Spleen (tissue), 11 donors: ENCODE measurements around the gene RERE. TPM values are rescaled to one million over a fixed set of nuclear protein-coding genes. Genes with fewer than 3 reads are reported as not detected.

Experiments
- DNase-seq: peaks from one replicate; pipeline ENCODE4 v3.0.0-alpha.2; 2020
- H3K27ac ChIP-seq, 8 donors: fragments of 200-600 bp; sonication (generic) in 7 of 8; 1 replicate in 4 of 8; 2 replicates in 4 of 8; pipeline versions ENCODE4 v1.5.0 to v1.8.0; 2016 to 2021; ENCODE audit warnings: inconsistent platforms in 4 of 8, mild to moderate bottlenecking in 4 of 8, moderate library complexity in 1 of 8
- H3K27me3 ChIP-seq, 7 donors: fragments of 200-600 bp; sonication (generic) in 6 of 7; replicated peaks in 1 of 7; 1 replicate in 4 of 7; 2 replicates in 3 of 7; pipeline versions ENCODE4 v1.5.0 to v1.8.0; 2016 to 2021; ENCODE audit warnings: inconsistent platforms in 3 of 7, mild to moderate bottlenecking in 1 of 7
- H3K36me3 ChIP-seq, 6 donors: fragments of 200-600 bp; sonication (generic) in 5 of 6; 1 replicate in 4 of 6; 2 replicates in 2 of 6; pipeline versions ENCODE4 v1.5.0 to v1.8.0; 2016 to 2021; ENCODE audit warnings: inconsistent platforms in 2 of 6
- H3K4me1 ChIP-seq, 6 donors: fragments of 200-600 bp; sonication (generic) in 5 of 6; 1 replicate in 3 of 6; 2 replicates in 3 of 6; pipeline versions ENCODE4 v1.5.0 to v1.8.0; 2016 to 2021; ENCODE audit warnings: inconsistent platforms in 3 of 6
- H3K4me3 ChIP-seq, 8 donors: fragments of 200-600 bp; sonication (generic) in 7 of 8; 1 replicate in 4 of 8; 2 replicates in 4 of 8; pipeline versions ENCODE4 v1.5.0 to v1.8.0; 2016 to 2021; ENCODE audit warnings: inconsistent platforms in 4 of 8, mild to moderate bottlenecking in 4 of 8, moderate library complexity in 2 of 8
- H3K9me3 ChIP-seq, 8 donors: fragments of 200-600 bp; sonication (generic) in 7 of 8; 1 replicate in 4 of 8; 2 replicates in 4 of 8; pipeline versions ENCODE4 v1.5.0 to v1.8.0; 2016 to 2021; ENCODE audit warnings: inconsistent platforms in 4 of 8
- CTCF ChIP-seq, 11 experiments: fragments of 200-600 bp in 7 of 11; fragments of 450-650 bp in 4 of 11; sonication (generic) in 4 of 11; IDR thresholded peaks in 8 of 11; conservative IDR thresholded peaks in 3 of 11; 1 replicate in 7 of 11; 2 replicates in 4 of 11; pipeline versions ENCODE4 v1.4.0 to v1.8.0; 2016 to 2021; ENCODE audit warnings: antibody characterized with exemption in 11 of 11, inconsistent platforms in 4 of 11, mild to moderate bottlenecking in 1 of 11
- POLR2A ChIP-seq, 3 donors: fragments of 450-650 bp; IDR thresholded peaks; one replicate each; pipeline ENCODE4 v1.5.1; 2017; ENCODE audit warnings: antibody characterized with exemption in 3 of 3, mild to moderate bottlenecking in 1 of 3
- POLR2AphosphoS5 ChIP-seq, 3 donors: sonication (generic); formaldehyde crosslinking; IDR thresholded peaks; one replicate each; pipeline ENCODE4 v1.5.1; 2017; ENCODE audit warnings: antibody characterized with exemption in 3 of 3
- WGBS, 5 donors: extraction: QIAGEN DNeasy Blood & Tissue Kit in 3 of 5; methylation state at CpG; one replicate each; pipeline versions ENCODE4 v1.1.5 to v1.1.7; 2013 to 2018; 5-methylcytosine and 5-hydroxymethylcytosine counted together
- intact Hi-C: fragments of 100-400 bp; cut with DNase I; formaldehyde crosslinking; loops from one replicate; pipeline ENCODE4 v1.15.0; 2023; ENCODE audit warnings: low total_unique reads
- polyA plus RNA-seq, 3 donors: library from polyadenylated mRNA; stranded (reverse); fragments of 200-250 nt; gene quantifications; one replicate each; pipeline ENCODE4 v1.2.1, GENCODE V29; 2013
- total RNA-seq, 7 donors: library from RNA; depleted of rRNA in 3 of 7; stranded (reverse); fragments of >200 nt in 3 of 7; fragmentation: NEBNext Ultra II Directional in 4 of 7; extraction: Animal tissue kit (Norgen Biotek cat#: 25700) in 4 of 7; gene quantifications; one replicate each; pipeline versions ENCODE4 v1.1.0 to v1.2.1, GENCODE V29; 2016 to 2021
- donor health status: healthy with polysubstance abuse.
- donor health status: DM: no; HTN: no; CAD: no; lungs with moderate emphysema.
- donor health status: DM: no; HTN: no; CAD: no.
- donor health status: Bipolar disorder and iron deficiency.
- donor health status: healthy.
- donor health status: DM: no; HTN: no; CAD: no.
- donor health status: DM: yes; HTN: yes; CAD: no.

The RERE gene
- total and polyA plus RNA-seq, 10 donors = 10.3 to 149 (median 117) TPM

- Histone ChIP-seq H3K27ac (no peak overlapping the region), H3K4me3 (no peak overlapping the region), H3K9me3 (no peaks in the 10 kb centered on the region), H3K4me1 (peaks cover 16 to 86% (median 38%) of the 10 kb centered on the region in 6 donors), H3K27me3 (no peaks in the 10 kb centered on the region), H3K36me3 (no peaks in the 10 kb centered on the region)
- no peak for TF ChIP-seq POLR2A (IDR thresholded peaks at IDR 0.05)
- no peak for TF ChIP-seq POLR2AphosphoS5 (IDR thresholded peaks at IDR 0.05)
- no peak for TF ChIP-seq CTCF (IDR thresholded peaks at IDR 0.05 in 8 of 11, conservative IDR thresholded peaks at IDR 0.05 in 3 of 11)
- intact Hi-C loops = no loop called here
- DNase-seq = no peak
Measured at GRCh38 chr1:8676072-8676471, 141.4 kb downstream of the RERE start.

GRCh38 chr1:8674912-8675311 is 142.5 kb downstream of the RERE start:
- no peak overlapping the region for H3K27ac ChIP-seq
- 69 to 80% (median 77%) methylated on average over 2 of the region's 2 CpGs for WGBS, 5 donors
- H3K9me3 ChIP-seq = no peaks in the 10 kb centered on the region
- H3K27me3 ChIP-seq = no peaks in the 10 kb centered on the region
- peaks cover 19 to 86% (median 41%) of the 10 kb centered on the region in 6 donors for H3K4me1 ChIP-seq
- DNase-seq = no peak
- intact Hi-C loops = loop anchor here (5.0 kb wide), 1 partner anchor 113 kb away; no protein-coding TSS in a partner anchor
- H3K4me3 ChIP-seq = no peak overlapping the region
- TF ChIP-seq CTCF (IDR thresholded peaks at IDR 0.05 in 8 of 11, conservative IDR thresholded peaks at IDR 0.05 in 3 of 11) (no peak), POLR2A (IDR thresholded peaks at IDR 0.05) (no peak), POLR2AphosphoS5 (IDR thresholded peaks at IDR 0.05) (no peak)
- no peaks in the 10 kb centered on the region for H3K36me3 ChIP-seq

GRCh38 chr1:8674481-8674880 is 143.0 kb downstream of the RERE start:
- Histone ChIP-seq H3K27ac (no peak overlapping the region), H3K4me3 (no peak overlapping the region), H3K27me3 (no peaks in the 10 kb centered on the region), H3K9me3 (no peaks in the 10 kb centered on the region), H3K4me1 (peaks cover 17 to 86% (median 41%) of the 10 kb centered on the region in 6 donors), H3K36me3 (no peaks in the 10 kb centered on the region)
- intact Hi-C loops = loop anchor here (5.0 kb wide), 1 partner anchor 112 kb away; no protein-coding TSS in a partner anchor
- WGBS, 5 donors = 74 to 87% (median 81%) methylated on average over 4 of the region's 4 CpGs
- DNase-seq = no peak
- TF ChIP-seq POLR2A (IDR thresholded peaks at IDR 0.05) (no peak), POLR2AphosphoS5 (IDR thresholded peaks at IDR 0.05) (no peak), CTCF (IDR thresholded peaks at IDR 0.05 in 8 of 11, conservative IDR thresholded peaks at IDR 0.05 in 3 of 11) (no peak)

GRCh38 chr1:8671306-8671917 is 146.0 kb downstream of the RERE start:
- Histone ChIP-seq H3K27ac (no peak overlapping the region), H3K9me3 (no peaks in the 10 kb centered on the region), H3K4me1 (peaks cover 31 to 85% (median 53%) of the 10 kb centered on the region in 6 donors), H3K36me3 (no peaks in the 10 kb centered on the region), H3K27me3 (no peaks in the 10 kb centered on the region), H3K4me3 (no peak overlapping the region)
- TF ChIP-seq POLR2A (IDR thresholded peaks at IDR 0.05) = no peak
- TF ChIP-seq POLR2AphosphoS5 (IDR thresholded peaks at IDR 0.05) = no peak
- peak; percentile 61 to 83 (median 78) for TF ChIP-seq CTCF (IDR thresholded peaks at IDR 0.05 in 8 of 11, conservative IDR thresholded peaks at IDR 0.05 in 3 of 11)
- intact Hi-C loops = loop anchor here (5.0 kb wide), 1 partner anchor 109 kb away; no protein-coding TSS in a partner anchor
- no peak for DNase-seq
- 33 to 36% (median 34%) methylated on average over 8 of the region's 8 CpGs for WGBS, 5 donors
